Testis (tissue), 2 donors: ENCODE data around the gene CSMD2.

Experiments used
- POLR2A ChIP-seq: fragments of 450-650 bp; IDR thresholded peaks from one replicate; pipeline ENCODE4 v1.6.1; 2017; ENCODE audit warnings: antibody characterized with exemption, mild to moderate bottlenecking, moderate library complexity
- TF ChIP-seq, protein P1 (sequence below), 3 experiments: fragments of 450-650 bp in 2 of 3; fragments of 200-600 bp in 1 of 3; sonication (generic) in 1 of 3; IDR thresholded peaks; one replicate each; pipeline ENCODE4 v1.5.1; 2016 to 2019; ENCODE audit warnings: antibody characterized with exemption in 3 of 3, mild to moderate bottlenecking in 2 of 3, moderate library complexity in 1 of 3

DNA sequence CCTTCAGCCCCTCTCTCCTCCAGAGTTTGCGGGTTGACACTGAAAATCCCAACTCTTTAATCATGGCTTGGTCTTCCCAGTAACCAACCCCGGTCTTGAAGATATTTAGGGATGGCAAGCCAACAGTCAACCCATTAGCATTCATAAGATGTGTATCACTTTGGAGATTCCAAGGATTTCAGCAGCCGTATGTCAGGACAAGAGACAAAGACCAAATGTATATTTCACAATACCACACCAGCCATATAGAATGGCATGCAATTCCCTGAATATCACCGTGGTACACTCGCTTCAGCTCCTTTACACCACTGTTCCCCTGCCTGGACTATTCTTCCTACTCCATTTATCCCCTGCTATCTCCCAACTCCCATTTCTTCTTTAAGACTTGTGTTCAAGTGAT lies 109.2 kb downstream of the CSMD2 start:
- TF ChIP-seq, protein P1, sequence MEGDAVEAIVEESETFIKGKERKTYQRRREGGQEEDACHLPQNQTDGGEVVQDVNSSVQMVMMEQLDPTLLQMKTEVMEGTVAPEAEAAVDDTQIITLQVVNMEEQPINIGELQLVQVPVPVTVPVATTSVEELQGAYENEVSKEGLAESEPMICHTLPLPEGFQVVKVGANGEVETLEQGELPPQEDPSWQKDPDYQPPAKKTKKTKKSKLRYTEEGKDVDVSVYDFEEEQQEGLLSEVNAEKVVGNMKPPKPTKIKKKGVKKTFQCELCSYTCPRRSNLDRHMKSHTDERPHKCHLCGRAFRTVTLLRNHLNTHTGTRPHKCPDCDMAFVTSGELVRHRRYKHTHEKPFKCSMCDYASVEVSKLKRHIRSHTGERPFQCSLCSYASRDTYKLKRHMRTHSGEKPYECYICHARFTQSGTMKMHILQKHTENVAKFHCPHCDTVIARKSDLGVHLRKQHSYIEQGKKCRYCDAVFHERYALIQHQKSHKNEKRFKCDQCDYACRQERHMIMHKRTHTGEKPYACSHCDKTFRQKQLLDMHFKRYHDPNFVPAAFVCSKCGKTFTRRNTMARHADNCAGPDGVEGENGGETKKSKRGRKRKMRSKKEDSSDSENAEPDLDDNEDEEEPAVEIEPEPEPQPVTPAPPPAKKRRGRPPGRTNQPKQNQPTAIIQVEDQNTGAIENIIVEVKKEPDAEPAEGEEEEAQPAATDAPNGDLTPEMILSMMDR (IDR thresholded peaks at IDR 0.05): no peak
- no peak for TF ChIP-seq POLR2A
